Measurements from ENCODE around the gene SLC34A1.
A peak's percentile ranks its signal among the peaks of the same experiment; 100 is the strongest.

Gene SLC34A1

DNA sequence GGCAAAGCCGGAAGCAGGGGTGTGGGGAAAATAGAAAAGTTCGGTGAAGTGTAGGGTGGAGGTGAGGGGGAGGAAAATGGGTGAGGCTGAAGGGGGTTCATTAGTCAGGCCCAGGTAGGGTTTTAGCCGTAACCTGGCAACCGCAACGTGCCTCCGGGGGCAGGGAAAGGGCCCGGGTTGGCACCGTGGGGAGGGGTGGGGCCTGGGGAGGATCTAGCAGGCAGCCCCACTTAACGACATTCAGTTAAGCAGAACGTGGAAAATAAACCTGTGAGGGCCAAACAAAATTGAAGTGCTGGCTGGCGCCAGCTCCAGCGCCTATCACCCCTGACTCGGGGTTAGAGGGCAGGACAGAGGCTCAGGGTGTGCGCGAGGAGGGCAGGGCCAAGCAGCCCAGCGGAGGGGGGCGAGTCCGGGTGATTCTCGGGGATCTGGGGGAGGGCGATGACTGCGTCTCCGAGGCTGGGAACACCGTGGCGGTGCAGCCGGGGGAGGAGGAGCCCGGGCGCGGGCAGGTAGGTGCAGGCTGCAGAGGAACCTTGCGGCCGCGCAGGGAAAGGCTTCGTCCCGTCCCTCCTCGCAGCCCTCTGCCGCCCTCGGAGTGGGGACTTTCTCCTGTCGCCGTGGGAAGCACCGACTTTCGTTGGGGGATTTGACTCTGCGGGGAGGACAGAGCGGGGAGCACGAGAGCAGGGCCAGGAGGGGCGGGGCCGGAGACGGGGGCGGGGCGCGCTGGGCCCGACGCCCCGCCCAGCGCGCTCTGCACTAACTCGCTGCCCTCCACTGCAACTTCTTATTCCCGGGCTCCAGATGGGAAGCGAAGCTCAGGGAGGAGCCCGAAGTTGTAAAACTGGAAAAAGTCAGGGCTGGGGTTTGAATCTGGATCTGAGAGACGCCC lies 21.4 kb upstream of the SLC34A1 start (continued):
- TF ChIP-seq PRDM2 (tag by site-specific recombination; IDR thresholded peaks at IDR 0.05; ENCODE audit: borderline replicate concordance) (no peak), ZNF18 (tag by site-specific recombination; IDR thresholded peaks at IDR 0.05) (no peak), ZNF146 (tag by site-specific recombination; IDR thresholded peaks at IDR 0.05) (no peak), ZNF138 (tag by site-specific recombination; IDR thresholded peaks at IDR 0.05; ENCODE audit: borderline replicate concordance) (no peak), ZBTB26 (tag by site-specific recombination; optimal IDR thresholded peaks at IDR 0.05) (peak; percentile 50), FEZF1 (tag by site-specific recombination; IDR thresholded peaks at IDR 0.05) (no peak), ZNF776 (tag by site-specific recombination; IDR thresholded peaks at IDR 0.05; ENCODE audit: borderline replicate concordance) (no peak), ZFP41 (tag by site-specific recombination; IDR thresholded peaks at IDR 0.05; ENCODE audit: borderline replicate concordance) (no peak), KLF7 (tag by site-specific recombination; IDR thresholded peaks at IDR 0.05; ENCODE audit: borderline replicate concordance) (no peak), SETDB1 (IDR thresholded peaks at IDR 0.05; ENCODE audit: insufficient read length, low read length) (no peak), SCRT1 (tag by site-specific recombination; IDR thresholded peaks at IDR 0.05; ENCODE audit: borderline replicate concordance) (no peak), ZNF37A (tag by site-specific recombination; IDR thresholded peaks at IDR 0.05) (no peak), ZNF664 (tag by site-specific recombination; IDR thresholded peaks at IDR 0.05) (no peak), SP7 (tag by site-specific recombination; IDR thresholded peaks at IDR 0.05) (peak; percentile 74), ZNF521 (tag by site-specific recombination; IDR thresholded peaks at IDR 0.05) (no peak), ZNF555 (tag by site-specific recombination; conservative IDR thresholded peaks at IDR 0.05) (no peak), MZF1 (tag by site-specific recombination; IDR thresholded peaks at IDR 0.05; ENCODE audit: borderline replicate concordance) (peak; percentile 97), ZNF549 (tag by site-specific recombination; IDR thresholded peaks at IDR 0.05) (no peak), ZNF473 (tag by site-specific recombination; IDR thresholded peaks at IDR 0.05) (no peak), RBAK (tag by site-specific recombination; IDR thresholded peaks at IDR 0.05) (no peak)
- TF ChIP-seq, protein P1, sequence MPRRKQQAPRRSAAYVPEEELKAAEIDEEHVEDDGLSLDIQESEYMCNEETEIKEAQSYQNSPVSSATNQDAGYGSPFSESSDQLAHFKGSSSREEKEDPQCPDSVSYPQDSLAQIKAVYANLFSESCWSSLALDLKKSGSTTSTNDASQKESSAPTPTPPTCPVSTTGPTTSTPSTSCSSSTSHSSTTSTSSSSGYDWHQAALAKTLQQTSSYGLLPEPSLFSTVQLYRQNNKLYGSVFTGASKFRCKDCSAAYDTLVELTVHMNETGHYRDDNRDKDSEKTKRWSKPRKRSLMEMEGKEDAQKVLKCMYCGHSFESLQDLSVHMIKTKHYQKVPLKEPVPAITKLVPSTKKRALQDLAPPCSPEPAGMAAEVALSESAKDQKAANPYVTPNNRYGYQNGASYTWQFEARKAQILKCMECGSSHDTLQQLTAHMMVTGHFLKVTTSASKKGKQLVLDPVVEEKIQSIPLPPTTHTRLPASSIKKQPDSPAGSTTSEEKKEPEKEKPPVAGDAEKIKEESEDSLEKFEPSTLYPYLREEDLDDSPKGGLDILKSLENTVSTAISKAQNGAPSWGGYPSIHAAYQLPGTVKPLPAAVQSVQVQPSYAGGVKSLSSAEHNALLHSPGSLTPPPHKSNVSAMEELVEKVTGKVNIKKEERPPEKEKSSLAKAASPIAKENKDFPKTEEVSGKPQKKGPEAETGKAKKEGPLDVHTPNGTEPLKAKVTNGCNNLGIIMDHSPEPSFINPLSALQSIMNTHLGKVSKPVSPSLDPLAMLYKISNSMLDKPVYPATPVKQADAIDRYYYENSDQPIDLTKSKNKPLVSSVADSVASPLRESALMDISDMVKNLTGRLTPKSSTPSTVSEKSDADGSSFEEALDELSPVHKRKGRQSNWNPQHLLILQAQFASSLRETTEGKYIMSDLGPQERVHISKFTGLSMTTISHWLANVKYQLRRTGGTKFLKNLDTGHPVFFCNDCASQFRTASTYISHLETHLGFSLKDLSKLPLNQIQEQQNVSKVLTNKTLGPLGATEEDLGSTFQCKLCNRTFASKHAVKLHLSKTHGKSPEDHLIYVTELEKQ (tag by site-specific recombination; IDR thresholded peaks at IDR 0.05; ENCODE audit: borderline replicate concordance): no peak
- TF ChIP-seq, protein P2, sequence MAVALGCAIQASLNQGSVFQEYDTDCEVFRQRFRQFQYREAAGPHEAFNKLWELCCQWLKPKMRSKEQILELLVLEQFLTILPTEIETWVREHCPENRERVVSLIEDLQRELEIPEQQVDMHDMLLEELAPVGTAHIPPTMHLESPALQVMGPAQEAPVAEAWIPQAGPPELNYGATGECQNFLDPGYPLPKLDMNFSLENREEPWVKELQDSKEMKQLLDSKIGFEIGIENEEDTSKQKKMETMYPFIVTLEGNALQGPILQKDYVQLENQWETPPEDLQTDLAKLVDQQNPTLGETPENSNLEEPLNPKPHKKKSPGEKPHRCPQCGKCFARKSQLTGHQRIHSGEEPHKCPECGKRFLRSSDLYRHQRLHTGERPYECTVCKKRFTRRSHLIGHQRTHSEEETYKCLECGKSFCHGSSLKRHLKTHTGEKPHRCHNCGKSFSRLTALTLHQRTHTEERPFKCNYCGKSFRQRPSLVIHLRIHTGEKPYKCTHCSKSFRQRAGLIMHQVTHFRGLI (tag by site-specific recombination; IDR thresholded peaks at IDR 0.05): no peak

All from HEK293 (cell line).